Sigmoid colon (tissue), 7 donors: ENCODE results near the gene THSD7B. TPM values are rescaled to one million over a fixed set of nuclear protein-coding genes. Genes with fewer than 3 reads are reported as not detected.
"Not testable (repeated sequence)": the region's sequence is repeated elsewhere in the genome, so short reads cannot be mapped to it uniquely, and the experiment has no call there.

Experiments
- DNase-seq: peaks from one replicate; pipeline ENCODE4 v3.0.0-alpha.2; 2019
- H3K27ac ChIP-seq, 4 donors: fragments of 200-600 bp; sonication (generic); one replicate each; pipeline ENCODE4 v1.5.1; 2016 to 2019; ENCODE audit warnings: mild to moderate bottlenecking in 1 of 4
- H3K27me3 ChIP-seq, 3 donors: fragments of 200-600 bp; sonication (generic); one replicate each; pipeline ENCODE4 v1.5.1; 2019; ENCODE audit warnings: mild to moderate bottlenecking in 1 of 3
- H3K36me3 ChIP-seq, 4 donors: fragments of 200-600 bp; sonication (generic); one replicate each; pipeline ENCODE4 v1.5.1; 2016 to 2019
- H3K4me1 ChIP-seq, 4 donors: fragments of 200-600 bp; sonication (generic); one replicate each; pipeline ENCODE4 v1.5.1; 2017 to 2019
- H3K4me3 ChIP-seq, 4 donors: fragments of 200-600 bp; sonication (generic); one replicate each; pipeline ENCODE4 v1.5.1; 2017 to 2019; ENCODE audit warnings: mild to moderate bottlenecking in 2 of 4, moderate library complexity in 1 of 4
- H3K9me3 ChIP-seq, 4 donors: fragments of 200-600 bp in 3 of 4; sonication (generic) in 3 of 4; one replicate each; pipeline versions ENCODE4 v1.5.1 to v1.6.1; 2013 to 2019
- CTCF ChIP-seq, 4 experiments: fragments of 450-650 bp in 3 of 4; fragments of 200-600 bp in 1 of 4; IDR thresholded peaks; one replicate each; pipeline ENCODE4 v1.5.1; 2016 to 2019; ENCODE audit warnings: antibody characterized with exemption in 4 of 4, mild to moderate bottlenecking in 3 of 4, moderate library complexity in 2 of 4
- EP300 ChIP-seq, 4 donors: sonication (generic); formaldehyde crosslinking; IDR thresholded peaks; one replicate each; pipeline ENCODE4 v1.6.1; 2017; ENCODE audit warnings: antibody characterized with exemption in 4 of 4
- POLR2A ChIP-seq, 2 donors: fragments of 450-650 bp; IDR thresholded peaks; one replicate each; pipeline ENCODE4 v1.6.1; 2016; ENCODE audit warnings: antibody characterized with exemption in 2 of 2, mild to moderate bottlenecking in 2 of 2, moderate library complexity in 2 of 2
- POLR2AphosphoS5 ChIP-seq, 4 donors: sonication (generic); formaldehyde crosslinking; IDR thresholded peaks; one replicate each; pipeline ENCODE4 v1.6.1; 2017; ENCODE audit warnings: antibody characterized with exemption in 4 of 4
- WGBS, 2 donors: extraction: QIAGEN DNeasy Blood & Tissue Kit; methylation state at CpG; one replicate each; pipeline ENCODE4 v1.1.7; 2013; 5-methylcytosine and 5-hydroxymethylcytosine counted together
- intact Hi-C: fragments of 100-400 bp; cut with DNase I; formaldehyde crosslinking; loops from one replicate; pipeline ENCODE4 v1.15.1; 2023
- polyA plus RNA-seq, 3 donors: library from polyadenylated mRNA; stranded (reverse); fragments of 200-250 nt; gene quantifications; one replicate each; pipeline ENCODE4 v1.2.3, GENCODE V29; 2013
- total RNA-seq, 4 donors: library from RNA; depleted of rRNA; stranded (reverse); fragments of >200 nt; gene quantifications; one replicate each; pipeline ENCODE4 v1.1.0, GENCODE V29; 2016
- donor health status: healthy with polysubstance abuse.
- donor health status: Bipolar disorder and iron deficiency.
- donor health status: healthy.

THSD7B gene
- total and polyA plus RNA-seq, 7 donors = 0.16 to 0.83 (median 0.27) TPM; not detected in 2

GRCh38 chr2:137093116-137093515 is 327.8 kb downstream of the THSD7B start:
- Histone ChIP-seq H3K27me3 (no peaks in the 10 kb centered on the region), H3K4me3 (no peak overlapping the region), H3K4me1 (no peaks in the 10 kb centered on the region), H3K27ac (no peak overlapping the region), H3K9me3 (no peaks in the 10 kb centered on the region), H3K36me3 (no peaks in the 10 kb centered on the region)
- intact Hi-C loops = no loop called here
- 83 to 89% methylated on average over 4 of the region's 4 CpGs for WGBS, 2 donors
- DNase-seq = no peak
- TF ChIP-seq EP300 (IDR thresholded peaks at IDR 0.05) = no peak
- no peak for TF ChIP-seq POLR2A (IDR thresholded peaks at IDR 0.05)
- no peak for TF ChIP-seq POLR2AphosphoS5 (IDR thresholded peaks at IDR 0.05)
- no peak for TF ChIP-seq CTCF (IDR thresholded peaks at IDR 0.05)

GRCh38 chr2:137096187-137096586 is 330.8 kb downstream of the THSD7B start:
- no peak for DNase-seq
- Histone ChIP-seq H3K27me3 (no peaks in the 10 kb centered on the region), H3K4me1 (no peaks in the 10 kb centered on the region), H3K27ac (no peak overlapping the region), H3K9me3 (no peaks in the 10 kb centered on the region), H3K4me3 (no peak overlapping the region), H3K36me3 (no peaks in the 10 kb centered on the region)
- intact Hi-C loops = no loop called here
- TF ChIP-seq POLR2AphosphoS5 (IDR thresholded peaks at IDR 0.05) = no peak
- TF ChIP-seq CTCF (IDR thresholded peaks at IDR 0.05) = no peak
- no peak for TF ChIP-seq POLR2A (IDR thresholded peaks at IDR 0.05)
- no peak for TF ChIP-seq EP300 (IDR thresholded peaks at IDR 0.05)

GRCh38 chr2:137096693-137097092 is 331.3 kb downstream of the THSD7B start:
- Histone ChIP-seq H3K27ac (no peak overlapping the region), H3K9me3 (no peaks in the 10 kb centered on the region), H3K4me3 (no peak overlapping the region), H3K4me1 (no peaks in the 10 kb centered on the region), H3K27me3 (no peaks in the 10 kb centered on the region), H3K36me3 (no peaks in the 10 kb centered on the region)
- DNase-seq = no peak
- intact Hi-C loops = no loop called here
- TF ChIP-seq POLR2A (IDR thresholded peaks at IDR 0.05) (no peak), EP300 (IDR thresholded peaks at IDR 0.05) (no peak), CTCF (IDR thresholded peaks at IDR 0.05) (no peak), POLR2AphosphoS5 (IDR thresholded peaks at IDR 0.05) (no peak)
- WGBS, 2 donors = 0 to 81% methylated on average over 1 of the region's 1 CpG

GRCh38 chr2:137101814-137102213 is 336.5 kb downstream of the THSD7B start:
- H3K36me3 ChIP-seq, H3K4me1 ChIP-seq, H3K27me3 ChIP-seq, DNase-seq, H3K9me3 ChIP-seq, H3K27ac ChIP-seq, H3K4me3 ChIP-seq, intact Hi-C loops: not testable (repeated sequence)
- WGBS, 2 donors = 92 to 94% methylated on average over 3 of the region's 3 CpGs

GRCh38 chr2:137107904-137108303 is 342.6 kb downstream of the THSD7B start:
- H3K36me3 ChIP-seq = no peaks in the 10 kb centered on the region
- TF ChIP-seq POLR2AphosphoS5 (IDR thresholded peaks at IDR 0.05) (no peak), CTCF (IDR thresholded peaks at IDR 0.05) (no peak), EP300 (IDR thresholded peaks at IDR 0.05) (no peak), POLR2A (IDR thresholded peaks at IDR 0.05) (no peak)
- no peaks in the 10 kb centered on the region for H3K4me1 ChIP-seq
- no peaks in the 10 kb centered on the region for H3K9me3 ChIP-seq
- H3K27ac ChIP-seq = no peak overlapping the region
- intact Hi-C loops = no loop called here
- DNase-seq = no peak
- H3K27me3 ChIP-seq = no peaks in the 10 kb centered on the region
- H3K4me3 ChIP-seq = no peak overlapping the region
